PC-3 (cell line): ENCODE data around the gene SH2D2A. TPM values are rescaled to one million over a fixed set of nuclear protein-coding genes. Genes with fewer than 3 reads are reported as not detected.

ENCODE experiments used
- ATAC-seq: fragments of 200-7000 bp; cut with Tn5 transposase; 2 replicates; pipeline ENCODE4 v1.9.1; 2020; ENCODE audit warnings: mild to moderate bottlenecking, moderate library complexity
- BruUV-seq: library from RNA; stranded (reverse); fragments of 400-500 nt; replicated peaks from 2 replicates; lab custom pipeline; 2021; lab: Mats Ljungman, UMichigan
- CTCF ChIA-PET: fragments of 300-600 bp; sonication (Branson Sonifier 250); formaldehyde crosslinking; loops from one replicate; lab custom pipeline; 2022; ENCODE audit warnings: antibody characterized with exemption; lab: Charles Lee
- POLR2A ChIA-PET: fragments of 300-600 bp; sonication (Branson Sonifier 250); formaldehyde crosslinking; loops from one replicate; lab custom pipeline; 2022; ENCODE audit warnings: antibody characterized with exemption; ENCODE audit not compliant: unreplicated experiment; lab: Charles Lee
- DNase-seq: peaks from one replicate; pipeline ENCODE4 v3.0.0-alpha.2; 2015
- H2AFZ ChIP-seq: fragments of 300-600 bp; sonication (generic); 2 replicates; pipeline ENCODE4 v1.6.0; 2016; ENCODE audit warnings: antibody characterized with exemption, low read length
- H3F3A ChIP-seq: fragments of 300-600 bp; sonication (generic); one replicate; pipeline ENCODE4 v1.6.0; 2017; ENCODE audit warnings: antibody characterized with exemption, low read length, control low read depth, mild to moderate bottlenecking; ENCODE audit not compliant: unreplicated experiment
- H3K27ac ChIP-seq: fragments of 300-600 bp; sonication (generic); 2 replicates; pipeline ENCODE4 v1.5.1; 2016; ENCODE audit warnings: mild to moderate bottlenecking, low read length
- H3K27me3 ChIP-seq: fragments of 300-600 bp; sonication (generic); 2 replicates; pipeline ENCODE4 v1.6.1; 2016; ENCODE audit warnings: low read length, mixed read lengths
- H3K36me3 ChIP-seq: fragments of 300-600 bp; sonication (generic); 2 replicates; pipeline ENCODE4 v1.6.1; 2016; ENCODE audit warnings: low read depth, mixed run types, low read length, mixed read lengths
- H3K4me1 ChIP-seq: fragments of 300-600 bp; sonication (generic); 2 replicates; pipeline ENCODE4 v1.5.1; 2016; ENCODE audit warnings: low read length; ENCODE audit not compliant: insufficient read depth
- H3K4me2 ChIP-seq: fragments of 300-600 bp; sonication (generic); 2 replicates; pipeline ENCODE4 v1.6.0; 2016; ENCODE audit warnings: low read length
- H3K4me3 ChIP-seq: fragments of 300-600 bp; sonication (generic); 2 replicates; pipeline ENCODE4 v1.5.1; 2016; ENCODE audit warnings: mild to moderate bottlenecking, low read length, mixed read lengths
- H3K79me2 ChIP-seq: fragments of 300-600 bp; sonication (generic); 2 replicates; pipeline ENCODE4 v1.6.1; 2017; ENCODE audit warnings: low read length, mixed read lengths
- H3K9ac ChIP-seq: fragments of 300-600 bp; sonication (generic); 2 replicates; pipeline ENCODE4 v1.6.0; 2016; ENCODE audit warnings: mild to moderate bottlenecking, low read length
- H3K9me2 ChIP-seq: fragments of 300-600 bp; sonication (generic); replicated peaks from 2 replicates; pipeline ENCODE4 v1.6.1; 2016; ENCODE audit warnings: mixed run types, low read length, mixed read lengths
- H3K9me3 ChIP-seq: fragments of 300-600 bp; sonication (generic); 2 replicates; pipeline ENCODE4 v1.6.1; 2016; ENCODE audit warnings: low read length, mixed read lengths
- H4K20me1 ChIP-seq: fragments of 300-600 bp; sonication (generic); 2 replicates; pipeline ENCODE4 v1.6.1; 2016; ENCODE audit warnings: low read length, mixed read lengths
- EZH2 ChIP-seq: fragments of 300-600 bp; sonication (generic); IDR thresholded peaks from one replicate; pipeline ENCODE4 v1.6.1; 2017; ENCODE audit warnings: antibody characterized with exemption, mild to moderate bottlenecking, low read length; ENCODE audit not compliant: unreplicated experiment
- EZH2phosphoT487 ChIP-seq: fragments of 300-600 bp; sonication (generic); IDR thresholded peaks from 2 replicates; pipeline ENCODE4 v1.6.1; 2018; ENCODE audit warnings: mild to moderate bottlenecking, antibody characterized with exemption, low read length, borderline replicate concordance
- intact Hi-C: fragments of 100-400 bp; cut with micrococcal nuclease; formaldehyde crosslinking; loops from 2 replicates; pipeline ENCODE4 v1.9.0; 2023
- total RNA-seq: library from RNA; depleted of rRNA; stranded (reverse); fragments of >200 nt; gene quantifications from 2 replicates; pipeline ENCODE4 v1.2.3, GENCODE V29; 2014
- TF ChIP-seq, protein P1 (sequence below): fragments of 300-600 bp; sonication (generic); conservative IDR thresholded peaks from 2 replicates; pipeline ENCODE4 v1.5.1; 2017; ENCODE audit warnings: antibody characterized with exemption, low read depth, mild to moderate bottlenecking, low read length

SH2D2A gene
- total RNA-seq, 1 experiment from 2014 or later = 6.9 TPM

DNA sequence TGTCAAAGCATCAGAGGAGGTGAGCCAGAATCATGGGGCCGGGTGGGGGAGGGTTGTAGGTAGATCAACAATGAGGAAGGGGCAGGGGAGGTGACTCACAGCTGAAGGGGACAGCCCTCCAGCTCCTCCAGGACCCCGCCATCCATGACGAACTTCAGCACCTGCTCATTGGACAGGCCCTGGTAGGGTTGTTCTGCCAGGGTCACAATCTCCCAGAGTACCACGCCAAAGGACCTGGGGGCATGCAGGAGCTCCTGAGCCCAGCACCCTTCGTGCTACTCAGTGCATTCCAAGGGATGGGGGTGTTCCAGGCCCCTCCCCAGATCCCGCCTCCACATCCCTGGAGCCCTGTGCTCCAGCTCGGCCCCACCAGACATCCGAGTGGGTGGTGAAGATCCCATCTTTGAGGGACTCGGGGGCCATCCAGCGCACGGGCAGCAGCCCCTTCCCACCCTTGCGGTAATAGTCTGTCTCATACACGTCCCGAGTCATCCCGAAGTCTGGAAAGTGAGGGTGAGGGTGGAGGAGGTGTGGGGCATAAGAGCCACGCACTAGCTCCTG, 24.7 kb upstream of the SH2D2A start:
- H3K4me2 ChIP-seq = no peak overlapping the region
- no peaks in the 10 kb centered on the region for H3K79me2 ChIP-seq
- no peak overlapping the region for H3K27ac ChIP-seq
- DNase-seq = no peak
- no peaks in the 10 kb centered on the region for H3K27me3 ChIP-seq
- ChIA-PET POLR2A (no interaction called here), CTCF (interaction anchor here (0.5 to 0.6 kb wide), 2 partner anchors 49 to 389 kb away, joined by 4 to 13 read pairs; no protein-coding TSS in a partner anchor)
- H3K9ac ChIP-seq = no peak overlapping the region
- BruUV-seq = no TSS peak
- TF ChIP-seq EZH2phosphoT487 = no peak
- no peak for TF ChIP-seq EZH2
- TF ChIP-seq, protein P1, sequence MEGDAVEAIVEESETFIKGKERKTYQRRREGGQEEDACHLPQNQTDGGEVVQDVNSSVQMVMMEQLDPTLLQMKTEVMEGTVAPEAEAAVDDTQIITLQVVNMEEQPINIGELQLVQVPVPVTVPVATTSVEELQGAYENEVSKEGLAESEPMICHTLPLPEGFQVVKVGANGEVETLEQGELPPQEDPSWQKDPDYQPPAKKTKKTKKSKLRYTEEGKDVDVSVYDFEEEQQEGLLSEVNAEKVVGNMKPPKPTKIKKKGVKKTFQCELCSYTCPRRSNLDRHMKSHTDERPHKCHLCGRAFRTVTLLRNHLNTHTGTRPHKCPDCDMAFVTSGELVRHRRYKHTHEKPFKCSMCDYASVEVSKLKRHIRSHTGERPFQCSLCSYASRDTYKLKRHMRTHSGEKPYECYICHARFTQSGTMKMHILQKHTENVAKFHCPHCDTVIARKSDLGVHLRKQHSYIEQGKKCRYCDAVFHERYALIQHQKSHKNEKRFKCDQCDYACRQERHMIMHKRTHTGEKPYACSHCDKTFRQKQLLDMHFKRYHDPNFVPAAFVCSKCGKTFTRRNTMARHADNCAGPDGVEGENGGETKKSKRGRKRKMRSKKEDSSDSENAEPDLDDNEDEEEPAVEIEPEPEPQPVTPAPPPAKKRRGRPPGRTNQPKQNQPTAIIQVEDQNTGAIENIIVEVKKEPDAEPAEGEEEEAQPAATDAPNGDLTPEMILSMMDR = no peak
- H3K9me3 ChIP-seq = no peaks in the 10 kb centered on the region
- H3F3A ChIP-seq = no peaks in the 10 kb centered on the region
- H3K9me2 ChIP-seq = no peaks in the 10 kb centered on the region
- intact Hi-C loops = no loop called here
- no peaks in the 10 kb centered on the region for H3K36me3 ChIP-seq
- no peak overlapping the region for H2AFZ ChIP-seq
- no peaks in the 10 kb centered on the region for H4K20me1 ChIP-seq
- no peak for ATAC-seq
- H3K4me1 ChIP-seq = no peaks in the 10 kb centered on the region
- H3K4me3 ChIP-seq = no peak overlapping the region

DNA sequence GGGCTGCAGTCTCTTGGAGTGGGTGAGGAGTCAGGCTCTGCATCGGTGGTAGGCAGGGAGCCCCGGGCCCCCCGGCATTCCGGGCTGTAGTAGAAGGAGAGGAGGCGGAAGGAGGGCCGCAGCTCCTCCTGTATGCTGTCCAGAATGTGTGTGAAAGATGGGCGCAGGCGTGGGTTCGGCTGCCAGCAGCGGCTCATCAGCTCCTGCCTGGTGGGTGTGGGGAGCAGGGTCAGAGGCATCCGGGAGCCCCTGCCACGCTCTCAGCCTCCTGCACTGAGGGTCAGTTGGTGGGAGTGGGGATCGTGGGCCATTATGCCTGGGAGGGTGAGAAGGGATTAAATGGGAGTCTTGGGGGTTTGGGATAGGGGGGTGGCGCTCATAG, 24.2 kb upstream of the SH2D2A start:
- no TSS peak for BruUV-seq
- H3K9me3 ChIP-seq = no peaks in the 10 kb centered on the region
- H3K79me2 ChIP-seq = no peaks in the 10 kb centered on the region
- H3K4me2 ChIP-seq = no peak overlapping the region
- no peak overlapping the region for H3K4me3 ChIP-seq
- no peak overlapping the region for H3K9ac ChIP-seq
- no peaks in the 10 kb centered on the region for H3K27me3 ChIP-seq
- ATAC-seq = no peak
- no peaks in the 10 kb centered on the region for H3K4me1 ChIP-seq
- TF ChIP-seq, protein P1 = no peak
- TF ChIP-seq EZH2 = no peak
- TF ChIP-seq EZH2phosphoT487 = no peak
- DNase-seq = no peak
- H3K27ac ChIP-seq = no peak overlapping the region
- no peaks in the 10 kb centered on the region for H3K36me3 ChIP-seq
- POLR2A ChIA-PET = no interaction called here
- no peak overlapping the region for H2AFZ ChIP-seq
- H3F3A ChIP-seq = no peaks in the 10 kb centered on the region
- no peaks in the 10 kb centered on the region for H4K20me1 ChIP-seq
- no peaks in the 10 kb centered on the region for H3K9me2 ChIP-seq
- intact Hi-C loops = no loop called here
- CTCF ChIA-PET = interaction anchor here (0.5 kb wide), 1 partner anchor 50 kb away, joined by 13 read pairs; no protein-coding TSS in a partner anchor

DNA sequence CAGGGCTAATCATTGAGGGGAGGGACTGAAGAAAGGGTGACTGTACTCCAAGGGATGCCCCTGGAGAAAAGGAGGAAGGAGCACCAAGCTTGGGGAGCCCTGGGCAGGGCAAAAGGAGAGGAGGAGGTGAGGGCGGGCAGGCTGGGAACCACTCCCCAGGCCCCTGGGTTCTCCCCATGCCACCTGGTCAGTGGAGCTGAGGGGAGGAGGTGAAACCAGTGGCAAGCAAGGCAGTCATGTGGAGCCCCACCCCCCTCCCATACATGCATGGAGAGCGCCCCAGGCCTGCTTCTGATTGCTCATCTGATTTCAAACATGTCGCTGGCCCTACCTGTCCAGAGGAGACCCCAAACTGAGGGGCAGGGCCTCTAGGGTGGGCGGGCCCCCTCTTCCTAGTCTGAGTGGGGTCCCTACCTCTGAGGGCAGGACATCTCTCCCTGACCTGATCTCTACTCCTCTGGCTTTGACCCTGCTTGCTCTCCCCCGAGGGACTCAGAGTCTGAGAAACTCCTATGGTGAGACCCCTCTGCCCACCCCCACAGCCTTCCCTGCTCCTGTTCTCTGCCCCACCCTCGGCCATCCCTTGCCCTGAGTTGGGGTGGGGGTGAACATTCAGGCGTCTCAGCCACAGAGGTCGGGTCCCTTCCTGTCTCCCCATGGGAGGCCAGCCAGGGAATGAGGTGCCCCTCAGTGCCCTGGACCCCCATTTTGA, 23.7 kb upstream of the SH2D2A start:
- no peak overlapping the region for H3K4me3 ChIP-seq
- H3K9ac ChIP-seq = no peak overlapping the region
- H3K27ac ChIP-seq = no peak overlapping the region
- no peaks in the 10 kb centered on the region for H3K27me3 ChIP-seq
- ATAC-seq (no peak), DNase-seq (no peak)
- no peaks in the 10 kb centered on the region for H3F3A ChIP-seq
- no TSS peak for BruUV-seq
- H3K4me1 ChIP-seq = no peaks in the 10 kb centered on the region
- ChIA-PET CTCF (interaction anchor here (0.6 to 1.1 kb wide), 2 partner anchors 20 to 410 kb away, joined by 4 to 7 read pairs; partner anchors contain the start of gene NTRK1), POLR2A (no interaction called here)
- H2AFZ ChIP-seq = no peak overlapping the region
- H3K9me2 ChIP-seq = no peaks in the 10 kb centered on the region
- H3K79me2 ChIP-seq = no peaks in the 10 kb centered on the region
- no peaks in the 10 kb centered on the region for H3K9me3 ChIP-seq
- H3K4me2 ChIP-seq = no peak overlapping the region
- H3K36me3 ChIP-seq = no peaks in the 10 kb centered on the region
- intact Hi-C loops = no loop called here
- H4K20me1 ChIP-seq = no peaks in the 10 kb centered on the region
- TF ChIP-seq EZH2 = no peak
- no peak for TF ChIP-seq EZH2phosphoT487
- TF ChIP-seq, protein P1 = no peak
